Lower leg skin (tissue), 4 donors: ENCODE data around the gene CAMTA2. TPM values are rescaled to one million over a fixed set of nuclear protein-coding genes. Genes with fewer than 3 reads are reported as not detected.

Experiments
- DNase-seq, 2 donors: peaks; one replicate each; pipeline ENCODE4 v3.0.0-alpha.2; 2019; ENCODE audit warnings: low spot score in 2 of 2
- H3K4me3 ChIP-seq: fragments of 200-600 bp; sonication (generic); 2 replicates; pipeline ENCODE4 v1.5.1; 2017; ENCODE audit warnings: mild to moderate bottlenecking, low read depth; ENCODE audit not compliant: poor library complexity, severe bottlenecking
- CTCF ChIP-seq, 3 donors: fragments of 450-650 bp; IDR thresholded peaks; one replicate each; pipeline ENCODE4 v1.5.1; 2016; ENCODE audit warnings: antibody characterized with exemption in 3 of 3, mild to moderate bottlenecking in 3 of 3, moderate library complexity in 2 of 3
- POLR2A ChIP-seq, 2 donors: fragments of 450-650 bp; IDR thresholded peaks; one replicate each; pipeline ENCODE4 v1.6.1; 2016 to 2017; ENCODE audit warnings: antibody characterized with exemption in 2 of 2, mild to moderate bottlenecking in 1 of 2, moderate library complexity in 1 of 2
- WGBS, 2 donors: methylation state at CpG; one replicate each; pipeline ENCODE4 v1.1.5; 2018; 5-methylcytosine and 5-hydroxymethylcytosine counted together
- intact Hi-C: fragments of 100-400 bp; cut with DNase I; formaldehyde crosslinking; loops from one replicate; pipeline ENCODE4 v1.15.0; 2023; ENCODE audit warnings: low total_unique reads
- total RNA-seq, 4 donors: library from RNA; depleted of rRNA; stranded (reverse); fragments of >200 nt; gene quantifications; one replicate each; pipeline ENCODE4 v1.1.0, GENCODE V29; 2016

CAMTA2 gene
- total RNA-seq, 4 donors from 2014 or later: 21.7 to 35.3 (median 30.6) TPM

GRCh38 chr17:4949321-4950074, 38.0 kb downstream of the CAMTA2 start:
- H3K4me3 ChIP-seq: peak overlapping the region; percentile 44
- 1% methylated on average over 23 to 32 of the region's 75 CpGs for WGBS, 2 donors
- TF ChIP-seq CTCF (IDR thresholded peaks at IDR 0.05) (peak in 1 of 3 donors; percentile 65), POLR2A (IDR thresholded peaks at IDR 0.05) (no peak)
- intact Hi-C loops: no loop called here
- peak; percentile 71 to 95 for DNase-seq

GRCh38 chr17:4948931-4949320, 38.5 kb downstream of the CAMTA2 start:
- peak; percentile 70 to 96 for DNase-seq
- peak overlapping the region; percentile 44 for H3K4me3 ChIP-seq
- 0% methylated on average over 21 to 40 of the region's 40 CpGs for WGBS, 2 donors
- no peak for TF ChIP-seq CTCF (IDR thresholded peaks at IDR 0.05)
- no peak for TF ChIP-seq POLR2A (IDR thresholded peaks at IDR 0.05)
- intact Hi-C loops: no loop called here

- intact Hi-C loops: no loop called here
- peak within 1 kb of the TSS; percentile 99 for H3K4me3 ChIP-seq
- no peak for TF ChIP-seq CTCF (IDR thresholded peaks at IDR 0.05)
- TF ChIP-seq POLR2A (IDR thresholded peaks at IDR 0.05): peak in 1 of 2 donors; percentile 54
- WGBS, 2 donors: 0% methylated on average over 11 to 48 of the region's 59 CpGs
- peak; percentile 92 to 97 for DNase-seq
Observed at GRCh38 chr17:4948166-4948930, 39.1 kb downstream of the CAMTA2 start, which contains the start of gene PFN1. PFN1 (minus strand) TSS chr17:4948530; CDS start chr17:4948394, 136 bp downstream.

GRCh38 chr17:4947411-4948165, 39.9 kb downstream of the CAMTA2 start:
- no peak for TF ChIP-seq CTCF (IDR thresholded peaks at IDR 0.05)
- no peak for TF ChIP-seq POLR2A (IDR thresholded peaks at IDR 0.05)
- H3K4me3 ChIP-seq: peak overlapping the region; percentile 99
- WGBS, 2 donors: 0% methylated on average over 27 to 37 of the region's 56 CpGs
- DNase-seq: peak; percentile 35 to 93
- intact Hi-C loops: no loop called here

- TF ChIP-seq CTCF (IDR thresholded peaks at IDR 0.05) (no peak), POLR2A (IDR thresholded peaks at IDR 0.05) (no peak)
- peak overlapping the region; percentile 99 for H3K4me3 ChIP-seq
- WGBS, 2 donors: 0 to 1% methylated on average over 7 of the region's 7 CpGs
- intact Hi-C loops: no loop called here
- DNase-seq: no peak
Observed at GRCh38 chr17:4947010-4947410, 40.5 kb downstream of the CAMTA2 start.
